Measurements from ENCODE around the gene RIC1.
"Not testable (repeated sequence)": the region's sequence is repeated elsewhere in the genome, so short reads cannot be mapped to it uniquely, and the experiment has no call there.

Gene RIC1

DNA sequence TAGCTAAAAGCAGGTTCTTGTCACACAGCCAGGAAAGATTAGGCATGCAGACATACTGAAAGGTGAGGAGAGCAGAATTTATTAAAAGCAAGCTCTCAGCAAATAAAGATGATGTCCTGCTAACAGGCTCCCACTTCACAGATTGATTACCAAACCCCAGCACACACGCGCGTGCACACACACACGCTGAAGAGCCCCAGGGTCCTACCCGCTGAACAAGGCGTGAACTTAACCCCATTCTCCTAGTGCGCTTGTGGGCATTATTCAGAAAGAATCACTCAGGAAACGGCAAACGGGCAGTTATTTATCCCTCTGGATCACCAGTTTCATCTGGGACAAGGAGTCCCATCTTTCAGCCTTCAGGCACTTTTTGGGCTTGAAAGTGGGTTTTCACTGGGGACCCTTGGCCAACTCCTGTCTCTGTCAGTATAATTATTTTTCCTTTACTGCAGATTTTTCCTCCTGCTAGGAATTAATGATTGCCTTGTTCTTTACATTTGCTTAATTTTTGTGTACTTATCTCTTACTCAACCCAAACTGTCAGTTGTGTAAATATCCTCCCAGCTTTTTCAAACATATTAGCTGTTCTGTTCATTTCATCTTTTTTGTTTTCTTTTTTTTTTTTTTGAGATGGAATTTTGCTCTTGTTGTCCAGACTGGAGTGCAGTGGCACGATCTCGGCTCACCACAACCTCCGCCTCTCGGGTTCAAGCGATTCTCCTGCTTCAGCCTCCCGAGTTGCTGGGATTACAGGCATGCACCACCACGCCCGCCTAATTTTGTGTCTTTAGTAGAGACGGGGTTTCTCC lies 92.6 kb downstream of the RIC1 start:
- DNase-seq (ENCODE audit: low read depth), result no peak

DNA sequence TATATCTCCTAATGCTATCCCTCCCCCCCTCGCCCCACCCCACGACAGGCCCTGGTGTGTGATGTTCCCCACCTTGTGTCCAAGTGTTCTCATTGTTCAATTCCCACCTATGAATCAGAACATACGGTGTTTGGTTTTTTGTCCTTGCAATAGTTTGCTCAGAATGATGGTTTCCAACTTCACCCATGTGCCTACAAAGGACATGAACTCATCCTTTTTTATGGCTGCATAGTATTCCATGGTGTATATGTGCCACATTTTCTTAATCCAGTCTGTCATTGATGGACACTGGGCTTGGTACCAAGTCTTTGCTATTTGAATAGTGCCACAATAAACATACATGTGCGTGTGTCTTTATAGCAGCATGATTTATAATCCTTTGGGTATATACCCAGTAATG lies 93.8 kb downstream of the RIC1 start:
- DNase-seq (ENCODE audit: low read depth), result not testable (repeated sequence)

DNA sequence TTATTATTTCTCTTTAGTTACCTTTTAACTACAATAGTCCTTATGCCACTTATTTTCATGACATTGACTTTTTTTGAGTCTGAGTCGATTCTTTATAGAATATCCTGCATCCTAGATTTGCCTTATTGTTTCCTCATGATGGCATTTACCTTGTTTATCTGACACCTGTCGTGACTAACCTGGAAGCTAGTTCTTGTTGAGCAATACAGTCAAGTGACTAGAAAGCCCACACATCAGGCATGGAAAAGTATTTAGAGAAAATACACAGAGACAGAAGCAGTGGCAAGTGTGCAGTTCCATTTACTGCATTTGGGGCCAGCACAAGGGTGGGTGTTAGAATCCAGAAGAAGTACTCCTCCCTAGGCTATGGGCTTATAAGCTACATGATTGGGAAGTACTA lies 106.2 kb downstream of the RIC1 start:
- DNase-seq (ENCODE audit: low read depth), result no peak

DNA sequence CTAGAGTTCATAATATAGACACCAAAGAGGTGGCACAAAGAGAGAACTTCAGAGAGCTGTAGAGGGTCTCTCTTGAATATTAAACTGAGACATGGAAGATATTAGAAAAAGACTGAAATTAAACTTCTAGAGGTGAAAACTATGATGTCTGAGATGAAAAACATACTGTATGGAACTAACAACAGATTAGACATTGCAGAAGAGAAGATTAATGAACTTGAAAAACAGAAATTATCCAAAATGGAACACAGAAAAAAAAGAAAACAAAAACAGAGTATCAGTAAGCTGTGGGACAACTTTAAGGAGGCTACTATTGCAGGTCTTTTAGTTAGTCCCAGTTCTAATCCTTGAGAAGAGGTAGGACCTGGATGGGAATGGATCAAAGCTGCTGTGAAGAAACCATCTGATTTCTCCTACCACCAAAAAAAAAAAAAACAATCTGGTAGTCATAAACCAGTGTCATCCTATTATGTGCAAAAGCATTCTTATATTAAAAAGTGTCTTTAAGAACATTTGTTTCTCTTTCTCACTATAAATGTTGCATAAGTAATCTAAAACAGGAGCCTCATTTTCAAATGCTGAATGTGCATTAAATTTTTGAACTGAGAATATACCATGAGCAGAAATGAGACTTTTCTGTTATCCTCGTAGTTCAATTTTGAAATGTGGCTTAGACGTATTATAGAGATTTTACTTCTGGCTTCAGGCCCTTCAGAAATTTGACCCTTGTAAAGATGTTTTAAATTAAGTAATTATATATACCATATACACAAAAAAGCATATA lies 107.8 kb downstream of the RIC1 start:
- no peak for DNase-seq (ENCODE audit: low read depth)

DNA sequence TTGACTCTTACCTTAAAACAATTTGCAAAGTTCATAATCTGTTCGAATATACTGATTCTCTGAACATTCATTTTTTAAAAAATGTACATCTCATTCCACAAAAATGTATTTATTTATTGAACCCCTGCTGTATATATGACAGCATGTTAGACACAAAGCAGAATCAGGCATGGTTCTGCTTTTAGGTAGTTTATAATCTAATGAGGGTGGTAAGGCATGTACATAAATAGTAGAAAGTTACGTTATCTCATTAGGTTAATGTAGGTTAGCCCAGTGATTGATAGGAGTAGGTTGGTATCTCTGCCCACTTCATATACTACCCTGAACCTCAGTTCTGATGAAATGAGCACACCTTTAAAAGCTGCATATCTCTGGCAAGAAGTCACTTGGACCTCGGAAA lies 114.2 kb downstream of the RIC1 start:
- DNase-seq (ENCODE audit: low read depth), result no peak

DNA sequence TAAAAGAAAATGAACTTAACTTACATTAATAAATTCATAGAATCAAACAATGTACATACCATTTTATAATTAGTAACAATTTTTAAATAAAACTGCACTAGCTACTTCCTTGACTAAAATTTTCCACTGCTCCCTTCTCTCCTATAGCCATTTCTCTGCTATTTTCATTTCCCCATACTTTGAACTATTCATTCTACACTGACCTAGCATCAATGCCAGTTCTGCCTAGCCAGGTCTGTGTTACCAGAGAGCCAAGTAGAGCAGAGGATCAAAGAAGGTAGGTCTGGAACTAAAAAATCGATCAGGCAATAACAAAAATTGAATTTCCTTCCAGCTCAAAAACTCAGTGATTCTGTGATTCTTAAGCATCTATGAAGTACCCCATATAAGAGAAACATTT lies 119.5 kb downstream of the RIC1 start:
- DNase-seq (ENCODE audit: low read depth), result no peak

DNA sequence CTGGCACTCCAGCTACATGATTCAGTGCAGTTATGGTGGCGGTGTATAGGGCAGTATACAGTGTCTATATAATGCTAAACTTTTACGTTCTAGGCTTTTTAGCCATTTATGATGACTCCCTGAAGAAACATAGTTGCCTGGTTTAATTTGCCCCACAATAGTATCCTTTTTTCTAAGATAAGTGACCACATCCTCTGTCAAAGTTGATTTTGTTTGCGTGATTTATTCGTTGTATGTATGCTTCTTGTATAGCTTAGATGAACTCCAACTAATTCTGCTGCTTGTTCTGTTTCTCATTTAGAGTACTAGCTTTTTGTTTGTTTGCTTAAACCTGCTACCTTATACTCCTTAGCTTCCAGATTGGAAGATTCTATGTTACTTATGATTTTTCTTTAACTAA lies 120.4 kb downstream of the RIC1 start:
- DNase-seq (ENCODE audit: low read depth), result no peak

DNA sequence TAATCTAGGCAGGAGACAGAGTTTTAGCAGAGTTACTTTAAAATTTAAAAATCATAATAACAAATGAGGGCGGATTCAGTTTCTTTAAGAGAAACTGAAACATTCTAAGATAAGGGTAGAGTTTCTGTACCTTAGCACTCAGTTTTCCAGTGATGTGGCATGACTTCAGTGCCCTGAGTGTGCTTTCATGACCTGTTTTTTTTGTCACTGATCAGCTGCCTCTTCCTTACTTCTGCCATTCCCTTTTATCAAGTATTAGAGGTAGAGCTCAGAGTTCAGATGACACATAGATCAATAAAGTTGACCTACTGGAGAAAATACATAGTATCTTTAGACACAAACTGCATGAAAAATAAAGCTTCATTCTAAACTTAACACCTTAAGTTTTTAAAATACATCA lies 121.7 kb downstream of the RIC1 start:
- DNase-seq (ENCODE audit: low read depth), result no peak

DNA sequence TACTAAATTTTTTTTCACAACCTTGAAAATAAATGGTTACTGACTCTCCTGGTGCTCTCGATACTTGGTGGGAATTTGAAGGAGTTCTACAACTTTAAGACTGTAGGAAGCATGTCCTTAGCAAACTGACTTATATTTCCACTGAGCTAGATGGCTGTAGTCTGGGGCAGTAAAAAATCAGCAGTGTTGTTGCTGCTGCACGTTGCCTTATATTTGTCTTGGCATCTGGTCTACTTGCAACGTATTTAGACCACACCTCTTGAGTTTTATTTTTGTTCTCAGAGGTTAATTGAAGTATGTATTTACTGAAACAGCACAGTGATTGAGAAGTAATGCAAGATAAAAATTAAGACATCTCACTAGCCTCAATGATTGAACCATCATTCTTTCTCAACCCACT lies 127.7 kb downstream of the RIC1 start:
- no peak for DNase-seq (ENCODE audit: low read depth)

DNA sequence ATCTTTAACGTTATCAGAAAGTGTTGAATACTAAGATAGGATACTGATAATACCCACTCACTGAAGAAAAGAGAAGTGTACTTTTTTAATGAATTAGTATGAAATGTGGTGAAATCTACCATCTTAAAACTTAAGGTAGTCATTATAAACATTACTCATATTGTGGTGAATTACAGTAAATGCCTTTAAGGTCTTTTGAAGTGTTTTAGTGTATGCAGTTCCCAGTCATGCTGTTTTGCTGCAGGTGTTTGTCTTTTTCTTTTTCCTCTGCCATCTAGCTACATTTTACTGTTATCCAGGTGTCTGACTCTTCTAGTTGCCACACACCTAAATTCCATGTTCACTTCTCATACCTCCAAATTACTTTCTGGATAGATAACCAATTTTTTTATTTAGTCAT lies 131.4 kb downstream of the RIC1 start:
- DNase-seq (ENCODE audit: low read depth), result no peak

DNA sequence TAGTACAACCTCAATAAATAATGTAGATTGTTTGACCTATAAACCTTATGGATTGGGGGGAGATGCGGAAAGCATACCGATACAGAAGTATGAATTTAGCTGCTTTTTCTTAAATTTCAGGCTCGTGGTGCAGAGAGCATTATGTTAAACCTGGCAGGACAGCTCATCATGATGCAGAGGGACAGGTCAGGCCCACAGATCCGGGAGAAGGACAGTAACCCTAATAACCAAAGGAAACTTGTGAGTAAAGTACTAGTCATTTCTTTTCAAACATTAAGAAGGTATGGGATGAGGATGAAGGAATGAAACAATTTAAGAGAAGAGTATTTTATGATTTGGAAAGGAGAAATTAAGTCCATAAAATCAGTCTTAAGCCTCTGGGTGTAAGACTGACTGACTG lies 133.5 kb downstream of the RIC1 start:
- no peak for DNase-seq (ENCODE audit: low read depth)

DNA sequence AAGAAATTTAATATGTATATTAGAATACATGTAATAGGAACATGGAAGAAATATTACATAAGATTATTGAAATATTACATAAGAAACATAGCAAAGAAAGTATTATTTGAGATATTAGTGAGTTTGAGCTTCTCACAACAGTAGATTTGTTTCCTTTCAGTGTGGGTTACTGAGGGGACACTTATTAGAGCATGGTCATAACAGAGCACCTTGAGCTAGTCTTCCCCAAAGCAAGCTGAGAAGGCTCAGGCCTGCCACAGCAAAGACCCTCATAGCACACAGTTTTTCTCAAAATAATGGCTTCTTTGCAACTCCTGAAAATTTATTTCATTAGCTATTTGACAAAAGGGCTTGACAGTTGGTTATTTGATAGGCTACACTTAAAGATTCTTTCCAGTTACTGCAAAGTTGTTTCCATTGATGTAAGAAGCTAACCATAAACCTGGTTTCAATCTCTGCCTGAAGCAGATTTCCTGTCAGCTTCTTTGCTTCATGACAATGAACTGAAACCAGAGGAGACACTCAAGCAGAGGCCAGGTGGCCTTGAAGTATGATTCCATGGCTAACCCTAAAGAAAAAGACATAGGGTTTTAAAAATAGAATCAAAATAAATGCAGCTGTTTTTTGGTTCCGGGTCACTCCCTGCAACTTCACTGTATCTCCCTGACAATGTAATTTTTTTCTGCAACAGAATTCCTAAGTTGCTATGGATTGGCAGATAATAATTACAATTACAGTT lies 135.4 kb downstream of the RIC1 start:
- no peak for DNase-seq (ENCODE audit: low read depth)

DNA sequence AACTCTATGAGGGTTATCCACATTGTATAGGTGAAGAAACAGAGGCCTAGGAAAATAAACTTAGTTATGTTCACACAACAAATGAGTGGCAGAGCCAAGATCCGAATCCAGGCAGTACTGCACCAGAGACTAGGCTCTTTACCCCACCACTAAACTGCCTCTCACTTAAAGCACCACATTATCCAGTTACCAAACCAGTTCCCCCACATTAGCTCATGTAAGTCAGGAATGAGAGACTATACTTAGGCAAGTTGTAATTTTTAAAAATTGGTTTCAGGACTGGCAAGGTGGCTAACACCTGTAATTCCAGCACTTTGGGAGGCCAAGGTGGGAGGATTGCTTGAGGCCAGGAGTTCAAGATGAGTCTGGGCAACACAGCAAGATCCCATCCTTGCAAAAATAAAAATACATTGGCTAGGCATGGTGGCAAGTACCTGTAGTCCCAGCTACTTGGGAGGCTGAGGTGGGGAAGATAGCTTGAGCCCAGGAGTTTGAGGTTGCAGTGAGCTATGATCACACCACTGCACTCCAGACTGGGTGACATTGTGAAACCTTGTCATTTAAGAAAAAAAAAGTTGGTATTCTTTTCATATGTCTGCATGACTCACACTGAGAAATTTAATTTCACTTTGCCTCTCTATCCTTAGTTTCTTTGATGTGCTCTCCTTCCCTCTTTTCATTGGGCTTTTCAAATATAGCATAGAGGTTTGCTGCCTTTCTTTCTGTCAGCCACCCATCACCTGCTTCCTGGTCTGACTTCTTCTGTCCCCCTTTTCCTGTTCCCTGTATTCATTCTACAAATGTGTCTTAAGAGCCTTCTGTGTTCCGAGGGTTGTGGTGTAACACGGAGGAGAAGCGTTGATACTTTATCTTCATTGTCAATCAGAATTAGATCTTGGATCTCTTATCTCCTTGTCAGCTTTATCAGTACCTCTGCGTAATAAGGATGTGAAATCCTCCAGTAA lies 139.3 kb downstream of the RIC1 start:
- DNase-seq (ENCODE audit: low read depth), result no peak

DNA sequence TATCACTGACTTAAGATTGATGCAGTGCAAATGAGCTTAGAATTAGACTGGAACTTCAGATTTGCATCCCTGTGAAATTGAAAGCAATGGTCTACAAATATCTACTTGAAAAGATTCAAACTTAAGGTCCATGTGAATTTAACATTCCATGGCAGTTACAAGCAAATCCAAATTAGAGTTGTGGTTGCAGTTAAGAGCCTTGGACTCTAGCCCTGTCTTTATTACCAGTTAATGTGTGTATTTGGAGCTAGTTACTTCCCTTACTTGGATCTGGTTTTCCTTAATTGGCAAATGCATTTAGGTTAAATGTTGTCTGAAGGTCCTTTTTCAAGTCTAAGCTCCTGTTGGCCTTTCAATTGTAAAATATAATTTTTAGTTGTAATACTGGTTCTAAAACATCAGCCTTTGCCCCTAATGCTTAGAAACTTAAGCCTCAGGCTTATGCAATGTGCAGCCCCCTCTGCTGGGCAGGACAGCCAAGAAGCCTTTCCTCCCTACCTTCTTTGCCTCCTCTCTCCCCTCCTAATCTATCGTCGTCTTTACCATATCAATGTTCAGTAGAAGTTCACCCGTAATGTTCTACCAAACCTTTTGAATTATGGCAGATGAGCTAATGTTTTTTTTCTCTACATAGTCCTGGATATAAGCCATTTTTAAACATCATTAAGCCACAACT lies 144.6 kb downstream of the RIC1 start:
- no peak for DNase-seq (ENCODE audit: low read depth)

DNA sequence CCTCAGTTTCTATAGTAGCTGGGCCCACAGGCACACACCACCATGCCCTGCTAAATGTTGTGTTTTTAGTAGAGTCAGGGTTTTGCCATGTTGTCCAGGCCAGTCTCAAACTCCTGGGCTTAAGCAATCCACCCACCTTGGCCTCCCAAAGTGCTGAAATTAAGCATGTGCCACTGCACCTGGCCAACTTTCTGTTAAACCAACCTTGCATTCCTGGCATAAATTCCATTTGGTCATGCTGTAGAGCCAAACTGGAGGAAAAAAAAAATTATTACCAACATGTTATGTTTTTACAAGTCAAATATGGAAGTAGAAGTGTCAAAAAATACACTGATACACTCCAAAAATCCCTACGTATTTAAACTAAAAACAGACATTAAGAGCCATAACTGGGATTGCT lies 149.9 kb downstream of the RIC1 start:
- DNase-seq (ENCODE audit: low read depth), result no peak

DNA sequence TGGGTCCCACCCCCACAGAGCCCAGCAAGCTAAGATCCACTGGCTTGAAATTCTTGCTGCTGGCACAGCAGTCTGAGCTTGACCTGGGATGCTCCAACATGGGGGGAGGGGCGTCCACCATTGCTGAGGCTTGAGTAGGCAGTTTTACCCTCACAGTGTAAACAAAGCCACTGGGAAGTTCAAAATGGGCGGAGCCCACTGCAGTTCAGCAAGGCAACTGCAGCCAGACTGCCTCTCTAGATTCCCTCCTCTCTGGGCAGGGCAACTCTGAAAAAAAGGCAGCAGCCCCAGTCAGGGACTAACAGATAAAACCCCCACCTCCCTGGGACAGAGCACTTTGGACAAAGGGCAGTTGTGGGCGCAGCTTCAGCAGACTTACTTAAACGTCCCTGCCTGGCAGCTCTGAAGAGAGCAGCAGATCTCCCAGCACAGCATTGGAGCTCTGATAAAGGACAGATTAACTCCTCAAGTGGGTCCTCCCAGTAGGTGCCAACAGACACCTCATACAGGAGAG lies 150.9 kb downstream of the RIC1 start:
- not testable (repeated sequence) for DNase-seq (ENCODE audit: low read depth)

DNA sequence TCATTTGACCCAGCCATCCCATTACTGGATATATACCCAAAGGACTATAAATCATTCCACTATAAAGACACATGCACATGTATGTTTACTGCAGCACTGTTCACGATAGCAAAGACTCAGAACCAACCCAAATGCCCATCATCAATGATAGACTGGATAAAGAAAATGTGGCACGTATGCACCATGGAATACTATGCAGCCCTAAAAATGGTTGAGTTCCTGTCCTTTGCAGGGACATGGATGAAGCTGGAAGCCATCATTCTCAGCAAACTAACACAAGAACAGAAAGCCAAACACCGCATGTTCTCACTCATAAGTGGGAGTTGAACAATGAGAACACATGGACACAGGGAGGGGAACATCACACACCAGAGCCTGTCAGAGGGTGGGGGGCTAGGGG lies 154.5 kb downstream of the RIC1 start:
- DNase-seq (ENCODE audit: low read depth), result not testable (repeated sequence)

DNA sequence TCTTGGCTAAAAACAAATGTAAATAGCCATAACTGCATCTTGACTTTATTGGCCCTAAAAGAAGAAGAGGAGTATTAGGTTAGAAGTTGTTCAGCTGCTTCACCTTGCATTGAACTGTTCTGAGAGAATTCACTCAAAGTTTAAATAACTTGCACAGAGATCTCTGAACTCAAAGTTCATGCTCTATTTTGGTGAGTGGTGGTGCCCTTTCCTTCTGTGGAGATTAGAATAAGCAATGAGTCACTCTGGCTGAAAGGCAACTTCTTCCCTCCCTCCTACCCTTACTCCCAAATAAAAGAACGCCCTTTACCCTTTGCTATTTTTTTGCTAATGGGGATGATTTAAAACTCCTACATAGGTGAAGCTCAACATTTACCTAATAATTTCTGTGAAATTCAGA lies 155.1 kb downstream of the RIC1 start:
- DNase-seq (ENCODE audit: low read depth), result no peak

DNA sequence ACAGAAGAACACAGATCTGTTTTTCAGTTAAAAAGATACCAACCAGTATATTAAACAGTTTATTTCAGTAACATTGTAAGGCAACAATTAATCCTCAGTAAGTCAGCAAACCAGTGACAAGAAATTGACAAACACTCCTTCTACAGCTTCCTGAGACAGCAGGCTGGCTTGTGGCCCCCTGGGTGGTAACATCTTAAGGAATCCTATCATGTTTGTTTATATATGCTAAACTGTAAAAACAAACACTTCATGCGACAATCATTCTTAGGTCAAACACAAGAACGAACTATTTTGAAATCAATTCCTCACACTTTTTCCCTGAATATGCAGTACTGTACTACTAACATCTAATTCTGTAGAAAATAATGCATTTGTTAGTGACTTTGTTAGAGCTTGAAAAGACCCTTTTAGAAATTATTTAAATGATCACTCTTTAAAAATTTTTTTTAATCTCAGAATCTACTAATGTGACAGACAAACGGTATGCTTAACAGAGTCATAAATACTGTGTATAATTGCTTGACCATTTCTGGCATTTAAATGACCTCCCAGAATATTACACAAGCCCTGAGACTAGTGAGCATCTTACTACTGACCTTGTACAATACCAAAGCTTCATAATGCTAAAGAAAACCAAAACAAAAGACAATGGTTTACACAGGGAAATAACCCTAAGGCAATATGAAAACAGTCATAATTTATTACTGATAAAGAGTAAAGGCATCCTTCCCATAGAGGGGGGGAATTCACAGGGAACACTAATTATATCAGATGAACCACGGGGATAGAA lies 155.8 kb downstream of the RIC1 start:
- no peak for DNase-seq (ENCODE audit: low read depth)

Measured in stimulated activated CD8-positive, alpha-beta memory T cell treated with anti-CD3 and anti-CD28 coated beads, Interleukin-12 subunit alpha, Interleukin-12 subunit beta, amount 100 ng/mL, for 1 hour (primary cell).